HepG2 (cell line): ENCODE data around the gene PRM2. TPM values are rescaled to one million over a fixed set of nuclear protein-coding genes. Genes with fewer than 3 reads are reported as not detected.
A peak's percentile ranks its signal among the peaks of the same experiment; 100 is the strongest.

Source experiments
- ERF ChIP-seq: IDR thresholded peaks from 2 replicates; pipeline ENCODE4 v1.6.1; 2018; ENCODE audit warnings: missing biosample characterization, missing genetic modification reagents
- NFAT5 ChIP-seq: sonication (generic); formaldehyde crosslinking; IDR thresholded peaks from 2 replicates; pipeline ENCODE4 v1.4.0; 2020; ENCODE audit warnings: missing genetic modification reagents
- PHF5A ChIP-seq: IDR thresholded peaks from one replicate; pipeline ENCODE4 v1.6.1; 2018; ENCODE audit warnings: low read depth, missing genetic modification reagents; ENCODE audit not compliant: unreplicated experiment
- REL ChIP-seq: sonication (generic); formaldehyde crosslinking; conservative IDR thresholded peaks from 2 replicates; pipeline ENCODE4 v1.8.0; 2022; ENCODE audit warnings: mild to moderate bottlenecking, missing genetic modification reagents, moderate library complexity
- RERE ChIP-seq: IDR thresholded peaks from 2 replicates; pipeline ENCODE4 v1.6.1; 2016; ENCODE audit warnings: low read depth, missing genetic modification reagents, missing compliant biosample characterization
- SP5 ChIP-seq: IDR thresholded peaks from 2 replicates; pipeline ENCODE4 v1.6.1; 2016; ENCODE audit warnings: low read depth, borderline replicate concordance
- ZBTB46 ChIP-seq: sonication (generic); formaldehyde crosslinking; IDR thresholded peaks from 2 replicates; pipeline ENCODE4 v1.4.0; 2020; ENCODE audit warnings: mild to moderate bottlenecking, missing genetic modification reagents, borderline replicate concordance
- ZKSCAN5 ChIP-seq: sonication (generic); formaldehyde crosslinking; IDR thresholded peaks from 2 replicates; pipeline ENCODE4 v1.5.1; 2020; ENCODE audit warnings: mild to moderate bottlenecking, missing genetic modification reagents
- ZNF235 ChIP-seq: sonication (generic); formaldehyde crosslinking; IDR thresholded peaks from 2 replicates; pipeline ENCODE4 v1.8.1; 2023; ENCODE audit warnings: mild to moderate bottlenecking, missing genetic modification reagents, borderline replicate concordance
- ZNF562 ChIP-seq: sonication (generic); formaldehyde crosslinking; IDR thresholded peaks from 2 replicates; pipeline ENCODE4 v1.8.0; 2022; ENCODE audit warnings: missing genetic modification reagents, borderline replicate concordance
- ZNF652 ChIP-seq: IDR thresholded peaks from 2 replicates; pipeline ENCODE4 v1.6.1; 2016; ENCODE audit warnings: low read depth, borderline replicate concordance
- ZNF678 ChIP-seq: sonication (generic); formaldehyde crosslinking; IDR thresholded peaks from 2 replicates; pipeline ENCODE4 v1.4.0; 2020; ENCODE audit warnings: mild to moderate bottlenecking, missing genetic modification reagents
- ZNF710 ChIP-seq: sonication (generic); formaldehyde crosslinking; IDR thresholded peaks from 2 replicates; pipeline ENCODE4 v1.5.0; 2020; ENCODE audit warnings: mild to moderate bottlenecking, missing genetic modification reagents, borderline replicate concordance
- ZSCAN25 ChIP-seq: sonication (generic); formaldehyde crosslinking; IDR thresholded peaks from 2 replicates; pipeline ENCODE4 v1.8.0; 2022; ENCODE audit warnings: mild to moderate bottlenecking, missing genetic modification reagents
- polyA plus RNA-seq, 8 experiments: library from polyadenylated mRNA; depleted of rRNA in 3 of 8; stranded (reverse) in 7 of 8; unstranded in 1 of 8; fragments of >200 nt; fragmentation: Illumina TruSeq in 4 of 8; extraction: Trizol in 4 of 8; gene quantifications; 2 replicates each; pipeline versions ENCODE4 v1.2.1 to v1.2.3, GENCODE V29; 2011 to 2016; ENCODE audit warnings: low read depth in 4 of 8, missing spikeins in 1 of 8, mixed read lengths in 1 of 8; ENCODE audit not compliant: insufficient read depth in 1 of 8
- total RNA-seq, 5 experiments: library from RNA; depleted of rRNA; stranded (reverse); fragments of >200 nt; fragmentation: Illumina TruSeq; extraction: Trizol; gene quantifications; 2 replicates each; pipeline ENCODE4 v1.2.3, GENCODE V29; 2016; ENCODE audit warnings: low read depth in 1 of 5

Gene PRM2
- total and polyA plus RNA-seq, 2 of the 13 experiments (the other 11 are each of a cell fraction or from before 2014, with no cell fraction given), result 0.54 TPM; not detected in 1

GRCh38 chr16:11306997-11307638 is 30.8 kb upstream of the PRM2 start (continued):
- TF ChIP-seq RERE (CRISPR knock-in tag) (no peak; the same call in 1 of the 2 replicates), ERF (peak; percentile 74), ZNF652 (CRISPR knock-in tag) (0 out of 2 replicates have a peak, but pooled peaks have one; percentile 5), ZBTB46 (CRISPR knock-in tag) (0 out of 2 replicates have a peak, but pooled peaks have one; percentile 15), SP5 (CRISPR knock-in tag) (peak; percentile 89; the same call in 1 of the 2 replicates), ZSCAN25 (no peak), PHF5A (peak; percentile 76), ZNF710 (CRISPR knock-in tag) (peak; percentile 88; the same call in 1 of the 2 replicates), REL (CRISPR knock-in tag) (no peak), ZNF562 (no peak), ZKSCAN5 (CRISPR knock-in tag) (0 out of 2 replicates have a peak, but pooled peaks have one; percentile 8), ZNF678 (no peak), NFAT5 (CRISPR knock-in tag) (0 out of 2 replicates have a peak, but pooled peaks have one; percentile 15), ZNF235 (CRISPR knock-in tag) (no peak)
